ENCODE measurements around the gene TMEM123. TPM values are rescaled to one million over a fixed set of nuclear protein-coding genes. Genes with fewer than 3 reads are reported as not detected.

The TMEM123 gene
- total and polyA plus RNA-seq, 2 donors from 2014 or later, result 57.0 to 143 TPM

GRCh38 chr11:102423936-102424335, 28.6 kb downstream of the TMEM123 start:
- DNase-seq (no peak), FAIRE-seq (no peak)
- Histone ChIP-seq H3K4me1 (ENCODE audit: control insufficient read depth in 2 of 3, insufficient read depth in 2 of 3, low read depth in 1 of 3, low read length in 3 of 3) (no peaks in the 10 kb centered on the region), H3K9ac (ENCODE audit: low read length in 3 of 3) (no peak overlapping the region), H3K4me3 (ENCODE audit: low read length in 3 of 3) (no peak overlapping the region), H3K9me3 (ENCODE audit: control insufficient read depth in 2 of 3, insufficient read depth in 1 of 3, low read length in 3 of 3) (no peaks in the 10 kb centered on the region), H3K27me3 (ENCODE audit: control insufficient read depth, insufficient read depth, low read length) (no peaks in the 10 kb centered on the region), H3K36me3 (ENCODE audit: control insufficient read depth in 2 of 3, insufficient read depth in 3 of 3, low read length in 3 of 3) (no peaks in the 10 kb centered on the region), H3K27ac (ENCODE audit: low read depth in 2 of 2, low read length in 2 of 2) (no peak overlapping the region)
- no peak for TF ChIP-seq CTCF (IDR thresholded peaks at IDR 0.05; ENCODE audit: borderline replicate concordance, extremely low read depth, insufficient read depth)
- intact Hi-C loops (cut with DNase I), result no loop called here

GRCh38 chr11:102422817-102423712, 29.5 kb downstream of the TMEM123 start:
- no peak overlapping the region for H3K27ac ChIP-seq (ENCODE audit: low read depth in 2 of 2, low read length in 2 of 2)
- H3K9me3 ChIP-seq (ENCODE audit: control insufficient read depth in 2 of 3, insufficient read depth in 1 of 3, low read length in 3 of 3), result no peaks in the 10 kb centered on the region
- H3K36me3 ChIP-seq (ENCODE audit: control insufficient read depth in 2 of 3, insufficient read depth in 3 of 3, low read length in 3 of 3), result no peaks in the 10 kb centered on the region
- H3K27me3 ChIP-seq (ENCODE audit: control insufficient read depth, insufficient read depth, low read length), result no peaks in the 10 kb centered on the region
- DNase-seq (no peak), FAIRE-seq (no peak)
- H3K9ac ChIP-seq (ENCODE audit: low read length in 3 of 3), result no peak overlapping the region
- intact Hi-C loops (cut with DNase I), result no loop called here
- H3K4me3 ChIP-seq (ENCODE audit: low read length in 3 of 3), result no peak overlapping the region
- no peaks in the 10 kb centered on the region for H3K4me1 ChIP-seq (ENCODE audit: control insufficient read depth in 2 of 3, insufficient read depth in 2 of 3, low read depth in 1 of 3, low read length in 3 of 3)
- TF ChIP-seq CTCF (IDR thresholded peaks at IDR 0.05; ENCODE audit: borderline replicate concordance, extremely low read depth, insufficient read depth), result no peak

GRCh38 chr11:102421261-102421660, 31.3 kb downstream of the TMEM123 start:
- no peaks in the 10 kb centered on the region for H3K36me3 ChIP-seq (ENCODE audit: control insufficient read depth in 2 of 3, insufficient read depth in 3 of 3, low read length in 3 of 3)
- no peaks in the 10 kb centered on the region for H3K27me3 ChIP-seq (ENCODE audit: control insufficient read depth, insufficient read depth, low read length)
- DNase-seq, result peak in 2 of 5 donors; percentile 49
- H3K4me3 ChIP-seq (ENCODE audit: low read length in 3 of 3), result no peak overlapping the region
- H3K27ac ChIP-seq (ENCODE audit: low read depth in 2 of 2, low read length in 2 of 2), result no peak overlapping the region
- H3K9me3 ChIP-seq (ENCODE audit: control insufficient read depth in 2 of 3, insufficient read depth in 1 of 3, low read length in 3 of 3), result peaks cover 0 to 6% (median 0%) of the 10 kb centered on the region in 3 donors
- intact Hi-C loops (cut with DNase I), result no loop called here
- H3K4me1 ChIP-seq (ENCODE audit: control insufficient read depth in 2 of 3, insufficient read depth in 2 of 3, low read depth in 1 of 3, low read length in 3 of 3), result no peaks in the 10 kb centered on the region
- no peak overlapping the region for H3K9ac ChIP-seq (ENCODE audit: low read length in 3 of 3)
- TF ChIP-seq CTCF (IDR thresholded peaks at IDR 0.05; ENCODE audit: borderline replicate concordance, extremely low read depth, insufficient read depth), result no peak
- no peak for FAIRE-seq
